Thoracic aorta (tissue), 2 donors: ENCODE measurements around the gene BEND7. TPM values are rescaled to one million over a fixed set of nuclear protein-coding genes. Genes with fewer than 3 reads are reported as not detected.

Source experiments
- ATAC-seq: fragments of 150-250 bp; one replicate; pipeline ENCODE4 v1.8.0; 2017; ENCODE audit warnings: low read depth; ENCODE audit not compliant: insufficient number of reproducible peaks, low FRiP score
- DNase-seq: peaks from one replicate; pipeline ENCODE4 v3.0.0-alpha.2; 2020; ENCODE audit warnings: low spot score
- H3K27ac ChIP-seq, 2 donors: fragments of 200-600 bp; sonication (generic); 1 replicate in 1 of 2; 2 replicates in 1 of 2; pipeline ENCODE4 v1.5.1; 2016; ENCODE audit warnings: mild to moderate bottlenecking in 2 of 2, moderate library complexity in 2 of 2
- H3K27me3 ChIP-seq: fragments of 200-600 bp; sonication (generic); replicated peaks from 2 replicates; pipeline ENCODE4 v1.6.0; 2016; ENCODE audit warnings: mild to moderate bottlenecking; ENCODE audit not compliant: insufficient read depth
- H3K36me3 ChIP-seq: fragments of 200-600 bp; sonication (generic); one replicate; pipeline ENCODE4 v1.5.1; 2016
- H3K4me1 ChIP-seq, 2 donors: fragments of 200-600 bp; sonication (generic); 1 replicate in 1 of 2; 2 replicates in 1 of 2; pipeline versions ENCODE4 v1.5.1 to v1.6.0; 2016; ENCODE audit warnings: low read depth in 2 of 2, mild to moderate bottlenecking in 1 of 2; ENCODE audit not compliant: control insufficient read depth in 1 of 2
- H3K4me3 ChIP-seq: fragments of 200-600 bp; sonication (generic); 2 replicates; pipeline ENCODE4 v1.5.1; 2016; ENCODE audit warnings: mild to moderate bottlenecking
- H3K9me3 ChIP-seq: fragments of 200-600 bp; sonication (generic); 2 replicates; pipeline ENCODE4 v1.5.1; 2016
- CTCF ChIP-seq: fragments of 200-600 bp; sonication (generic); IDR thresholded peaks from one replicate; pipeline ENCODE4 v1.5.1; 2019; ENCODE audit warnings: antibody characterized with exemption
- total RNA-seq, 2 donors: library from RNA; depleted of rRNA; stranded (reverse); fragments of >200 nt; gene quantifications; one replicate each; pipeline versions ENCODE4 v1.1.0 to v1.2.3, GENCODE V29; 2016

The BEND7 gene
- total RNA-seq, 2 donors from 2014 or later = 15.3 to 38.5 TPM

DNA sequence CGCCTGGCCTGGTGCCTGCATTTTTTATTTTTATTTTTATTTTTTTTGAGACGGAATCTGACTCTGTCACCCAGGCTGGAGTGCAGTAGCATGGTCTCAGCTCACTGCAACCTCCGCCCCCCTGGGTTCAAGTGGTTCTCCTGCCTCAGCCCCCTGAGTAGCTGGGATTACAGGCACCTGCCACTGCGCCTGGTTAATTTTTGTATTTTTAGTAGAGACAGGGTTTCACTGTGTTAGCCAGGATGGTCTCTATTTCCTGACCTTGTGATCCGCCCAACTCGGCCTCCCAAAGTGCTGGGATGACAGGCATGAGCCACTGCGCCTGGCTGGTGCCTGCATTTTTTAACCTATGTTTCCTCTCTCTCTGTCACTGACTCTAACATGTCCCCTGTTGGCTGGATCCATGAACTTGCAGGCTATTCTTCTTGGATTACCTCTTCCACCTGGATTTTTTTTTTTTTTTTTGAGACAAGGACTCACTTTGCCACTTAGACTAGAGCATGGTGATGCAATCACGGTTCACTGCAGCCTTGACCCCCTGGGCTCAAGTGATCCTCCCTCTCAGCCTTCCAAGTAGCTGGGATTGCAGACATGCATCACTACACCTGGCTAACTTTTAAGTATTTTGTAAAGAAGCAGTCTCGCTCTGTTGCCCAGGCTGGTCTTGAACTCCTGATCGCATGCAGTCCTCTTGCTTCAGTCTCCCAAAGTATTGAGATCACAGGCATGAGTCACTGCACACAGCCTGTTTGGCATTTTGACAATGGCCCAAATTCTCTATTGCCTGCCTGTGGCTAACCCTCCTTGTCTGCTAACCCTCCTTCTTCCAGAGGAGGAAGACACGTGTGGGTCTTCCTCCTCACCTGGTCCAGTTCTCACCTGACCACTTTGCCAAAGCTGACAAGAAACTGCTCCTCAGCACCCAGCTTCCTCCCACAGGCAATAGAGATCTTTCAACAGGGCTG is 34.9 kb upstream of the BEND7 start:
- no peaks in the 10 kb centered on the region for H3K9me3 ChIP-seq
- no peak overlapping the region for H3K4me3 ChIP-seq
- no peaks in the 10 kb centered on the region for H3K36me3 ChIP-seq
- no peak for ATAC-seq
- no peak for TF ChIP-seq CTCF
- H3K4me1 ChIP-seq = no peaks in the 10 kb centered on the region
- H3K27ac ChIP-seq = no peak overlapping the region
- H3K27me3 ChIP-seq = no peaks in the 10 kb centered on the region
- DNase-seq = no peak

GRCh38 chr10:13560597-13560996 is 31.8 kb upstream of the BEND7 start:
- no peaks in the 10 kb centered on the region for H3K36me3 ChIP-seq
- no peaks in the 10 kb centered on the region for H3K4me1 ChIP-seq
- H3K4me3 ChIP-seq = no peak overlapping the region
- DNase-seq (no peak), ATAC-seq (no peak)
- no peak for TF ChIP-seq CTCF
- no peaks in the 10 kb centered on the region for H3K9me3 ChIP-seq
- no peaks in the 10 kb centered on the region for H3K27me3 ChIP-seq
- no peak overlapping the region for H3K27ac ChIP-seq

DNA sequence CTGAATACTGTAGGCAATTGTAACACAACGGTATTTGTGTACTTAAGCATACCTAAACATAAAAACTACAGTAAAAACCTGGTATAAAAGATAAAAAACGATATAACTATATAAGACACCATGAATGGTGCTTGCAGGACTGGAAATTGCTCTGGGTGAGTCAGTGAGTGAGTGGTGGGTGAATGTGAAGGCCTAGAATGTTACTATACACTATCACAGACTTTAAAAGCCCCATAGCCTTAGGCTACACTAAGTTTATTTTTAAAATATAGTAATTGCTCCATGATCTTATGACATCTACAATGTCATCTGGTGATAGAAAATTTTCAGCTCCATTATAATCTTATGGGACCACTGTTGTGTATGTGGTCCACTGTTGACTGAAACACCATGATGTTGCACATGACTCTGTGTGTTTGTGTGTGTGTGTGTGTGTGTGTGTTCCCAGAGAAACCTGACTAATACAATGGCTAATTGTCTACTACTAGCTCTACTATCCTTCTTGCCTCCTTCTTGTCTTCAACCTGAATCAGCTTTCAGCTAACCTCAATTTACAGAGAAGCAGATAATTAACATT is 30.4 kb upstream of the BEND7 start:
- Histone ChIP-seq H3K4me3 (no peak overlapping the region), H3K27me3 (no peaks in the 10 kb centered on the region), H3K36me3 (no peaks in the 10 kb centered on the region), H3K27ac (no peak overlapping the region), H3K9me3 (no peaks in the 10 kb centered on the region), H3K4me1 (no peaks in the 10 kb centered on the region)
- ATAC-seq (no peak), DNase-seq (no peak)
- TF ChIP-seq CTCF = no peak

DNA sequence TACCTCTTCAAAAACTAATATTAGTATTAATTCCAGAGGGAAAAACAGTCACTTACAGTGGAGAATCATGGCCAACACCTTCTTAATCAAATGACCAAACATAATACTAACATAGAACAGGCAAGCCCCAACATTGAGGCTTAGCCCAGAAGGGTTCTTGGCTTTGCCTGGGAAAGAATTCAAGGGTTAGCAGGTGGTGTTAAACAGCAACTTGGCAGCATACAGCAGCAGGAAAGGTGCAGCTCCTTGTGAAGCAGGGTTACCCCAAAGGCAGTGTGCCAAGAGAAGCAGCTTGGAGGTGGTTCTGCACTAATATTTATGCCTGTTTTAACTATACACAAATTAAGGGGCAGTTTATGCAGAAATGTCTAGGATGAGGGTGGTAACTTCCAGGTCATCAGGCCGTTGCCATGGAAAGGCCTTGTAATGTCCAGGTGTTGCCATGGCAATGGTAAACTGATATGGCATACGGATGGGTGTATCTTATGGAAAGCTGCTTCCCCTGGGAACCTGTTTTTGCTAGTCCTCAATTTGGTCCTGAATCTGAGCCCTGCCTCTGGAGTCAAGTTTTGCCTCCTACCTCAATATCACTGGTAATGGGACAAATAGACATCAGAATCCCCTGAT is 27.2 kb upstream of the BEND7 start:
- Histone ChIP-seq H3K4me3 (no peak overlapping the region), H3K4me1 (no peaks in the 10 kb centered on the region), H3K27ac (no peak overlapping the region), H3K36me3 (no peaks in the 10 kb centered on the region), H3K9me3 (peaks cover under 1% of the 10 kb centered on the region), H3K27me3 (no peaks in the 10 kb centered on the region)
- ATAC-seq (no peak), DNase-seq (no peak)
- no peak for TF ChIP-seq CTCF

- Histone ChIP-seq H3K9me3 (peaks cover 9% of the 10 kb centered on the region), H3K4me3 (no peak overlapping the region), H3K4me1 (no peaks in the 10 kb centered on the region), H3K27ac (no peak overlapping the region), H3K36me3 (no peaks in the 10 kb centered on the region), H3K27me3 (no peaks in the 10 kb centered on the region)
- TF ChIP-seq CTCF = no peak
- ATAC-seq (no peak), DNase-seq (no peak)
Observed at GRCh38 chr10:13550802-13551201, 22.0 kb upstream of the BEND7 start.
